Glutamatergic neuron (in vitro differentiated cells): ENCODE data around the gene CEP112. TPM values are rescaled to one million over a fixed set of nuclear protein-coding genes. Genes with fewer than 3 reads are reported as not detected.
"Not testable (repeated sequence)": the region's sequence is repeated elsewhere in the genome, so short reads cannot be mapped to it uniquely, and the experiment has no call there.

Experiments used
- DNase-seq: peaks from one replicate; pipeline ENCODE4 v3.0.0; 2022
- H3K27ac Mint-ChIP-seq: one replicate; pipeline ENCODE4 v1.8.0; 2020; ENCODE audit warnings: mild to moderate bottlenecking, mixed read lengths, inconsistent platforms; ENCODE audit not compliant: unreplicated experiment
- H3K27me3 Mint-ChIP-seq: one replicate; pipeline ENCODE4 v1.8.0; 2020; ENCODE audit warnings: mild to moderate bottlenecking, moderate library complexity, mixed read lengths, inconsistent platforms; ENCODE audit not compliant: unreplicated experiment
- H3K36me3 Mint-ChIP-seq: one replicate; pipeline ENCODE4 v1.8.0; 2020; ENCODE audit warnings: mild to moderate bottlenecking, mixed read lengths, inconsistent platforms; ENCODE audit not compliant: unreplicated experiment
- H3K4me1 Mint-ChIP-seq: one replicate; pipeline ENCODE4 v1.8.0; 2020; ENCODE audit warnings: mild to moderate bottlenecking, low read depth, mixed read lengths, inconsistent platforms; ENCODE audit not compliant: unreplicated experiment
- H3K4me3 Mint-ChIP-seq: one replicate; pipeline ENCODE4 v1.8.0; 2020; ENCODE audit warnings: mild to moderate bottlenecking, mixed read lengths, inconsistent platforms; ENCODE audit not compliant: unreplicated experiment
- H3K9me3 Mint-ChIP-seq: one replicate; pipeline ENCODE4 v1.8.0; 2020; ENCODE audit warnings: mild to moderate bottlenecking, moderate library complexity, mixed read lengths, inconsistent platforms; ENCODE audit not compliant: unreplicated experiment
- CTCF ChIP-seq: fragments of 200-600 bp; sonication (generic); IDR thresholded peaks from one replicate; pipeline ENCODE4 v1.5.0; 2021; ENCODE audit not compliant: partially characterized antibody, unreplicated experiment
- total RNA-seq: library from RNA; stranded (reverse); fragmentation: NEBNext Ultra II Directional; extraction: Animal tissue kit (Norgen Biotek cat#: 25700); gene quantifications from one replicate; pipeline ENCODE4 v1.2.1, GENCODE V29; 2021; ENCODE audit not compliant: unreplicated experiment

CEP112 gene
- total RNA-seq, 1 donor from 2014 or later = 8.5 TPM

DNA sequence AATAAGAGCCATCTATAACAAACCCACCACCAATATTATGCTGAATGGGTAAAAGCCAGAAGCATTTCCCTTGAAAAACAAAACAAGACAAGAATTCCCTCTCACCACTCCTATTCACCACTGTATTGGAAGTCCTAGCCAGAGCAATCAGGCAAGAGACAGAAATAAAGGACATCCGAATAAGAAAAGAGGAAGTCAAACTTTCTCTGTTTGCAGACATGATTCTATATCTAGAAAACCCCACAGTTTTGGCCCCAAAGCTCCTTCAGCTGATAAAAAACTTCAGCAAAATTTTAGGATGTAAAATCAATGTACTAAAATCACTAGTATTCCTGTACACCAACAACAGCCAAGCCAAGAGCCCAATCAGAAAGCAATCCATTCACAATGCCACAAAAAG lies 358.7 kb downstream of the CEP112 start:
- no peaks in the 10 kb centered on the region for H3K4me1 Mint-ChIP-seq
- peaks cover 2% of the 10 kb centered on the region for H3K27me3 Mint-ChIP-seq
- peaks cover 17% of the 10 kb centered on the region for H3K9me3 Mint-ChIP-seq
- DNase-seq = no peak
- no peak overlapping the region for H3K27ac Mint-ChIP-seq
- no peak overlapping the region for H3K4me3 Mint-ChIP-seq
- H3K36me3 Mint-ChIP-seq = peaks cover 27% of the 10 kb centered on the region
- TF ChIP-seq CTCF = no peak

DNA sequence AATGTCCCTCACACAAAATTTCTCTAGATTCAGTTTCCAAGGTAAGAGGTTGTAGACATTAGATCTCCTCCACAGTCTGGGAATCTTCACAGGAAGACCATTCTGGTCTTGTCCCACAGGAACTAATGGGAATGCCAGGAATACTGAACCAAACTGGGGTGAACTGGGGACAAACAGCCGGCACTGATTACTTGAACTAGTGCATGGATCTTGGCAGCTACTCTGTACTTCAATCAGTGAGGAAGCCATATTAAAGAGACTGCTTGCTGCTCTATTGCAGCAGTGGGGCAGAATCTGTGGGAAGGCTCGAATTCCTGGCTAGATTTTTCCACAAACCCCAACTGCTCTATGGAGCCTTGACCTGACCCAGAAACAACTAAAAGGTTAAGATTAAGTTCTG lies 361.6 kb downstream of the CEP112 start:
- no peak for TF ChIP-seq CTCF
- Mint-ChIP-seq H3K27me3 (peaks cover 2% of the 10 kb centered on the region), H3K27ac (no peak overlapping the region), H3K4me1 (no peaks in the 10 kb centered on the region), H3K4me3 (no peak overlapping the region), H3K9me3 (peaks cover 17% of the 10 kb centered on the region), H3K36me3 (peaks cover 27% of the 10 kb centered on the region)
- DNase-seq = no peak

DNA sequence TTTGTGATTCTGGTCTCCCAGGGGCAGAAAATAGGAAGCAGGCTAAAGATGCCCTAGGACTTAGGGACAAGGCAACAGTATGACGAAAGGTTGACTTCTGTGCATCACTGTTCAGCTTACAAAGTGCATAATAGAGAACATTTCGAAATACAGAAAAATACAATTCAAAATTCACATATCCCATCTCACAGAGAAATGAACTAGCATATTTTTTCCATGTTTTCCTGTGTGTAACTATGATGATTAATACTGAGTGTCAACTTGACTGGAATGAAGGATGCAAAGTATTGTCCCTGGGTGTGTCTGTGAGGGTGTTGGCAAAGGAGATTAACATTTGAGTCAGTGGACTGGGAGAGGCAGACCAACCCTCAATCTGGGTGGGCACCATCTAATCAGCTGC lies 365.4 kb downstream of the CEP112 start:
- H3K27me3 Mint-ChIP-seq, H3K4me1 Mint-ChIP-seq, DNase-seq, H3K27ac Mint-ChIP-seq, H3K36me3 Mint-ChIP-seq, H3K4me3 Mint-ChIP-seq, H3K9me3 Mint-ChIP-seq: not testable (repeated sequence)

GRCh38 chr17:65824901-65825300 lies 367.0 kb downstream of the CEP112 start:
- Mint-ChIP-seq H3K4me3 (no peak overlapping the region), H3K27me3 (no peaks in the 10 kb centered on the region), H3K4me1 (no peaks in the 10 kb centered on the region), H3K27ac (no peak overlapping the region), H3K36me3 (no peaks in the 10 kb centered on the region), H3K9me3 (no peaks in the 10 kb centered on the region)
- no peak for TF ChIP-seq CTCF
- no peak for DNase-seq

DNA sequence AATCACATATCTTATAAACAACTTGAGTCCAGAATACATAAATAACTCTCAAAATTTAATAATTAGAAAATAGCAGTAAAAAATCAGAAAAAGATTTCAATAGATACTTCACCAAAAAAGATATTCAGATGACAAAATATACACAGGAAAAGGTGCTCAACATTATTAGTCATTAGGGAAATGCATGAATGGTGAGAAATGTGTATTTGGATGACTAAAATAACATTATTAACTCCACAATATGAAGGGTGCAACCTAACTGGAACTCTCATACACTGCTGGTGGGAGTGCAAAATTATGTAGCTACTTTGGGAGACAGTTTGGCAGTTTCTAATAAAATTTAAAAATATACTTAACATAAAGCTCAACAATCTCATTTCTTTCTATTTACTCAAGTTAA lies 368.2 kb downstream of the CEP112 start:
- DNase-seq = no peak
- H3K4me3 Mint-ChIP-seq = no peak overlapping the region
- no peaks in the 10 kb centered on the region for H3K9me3 Mint-ChIP-seq

More for the DNA sequence above, 368.2 kb downstream of the CEP112 start:
- no peak for TF ChIP-seq CTCF
- Mint-ChIP-seq H3K27me3 (no peaks in the 10 kb centered on the region), H3K4me1 (no peaks in the 10 kb centered on the region), H3K36me3 (no peaks in the 10 kb centered on the region), H3K27ac (no peak overlapping the region)
